ENCODE measurements around the gene MAP1S.
A peak's percentile ranks its signal among the peaks of the same experiment; 100 is the strongest.

MAP1S gene

GRCh38 chr19:17720440-17720839 lies 1.2 kb downstream of the MAP1S start:
- Histone ChIP-seq H3K27me3 (ENCODE audit: insufficient read depth, insufficient read length) (no peaks in the 10 kb centered on the region), H3K4me3 (ENCODE audit: insufficient read length, low read depth) (peak overlapping the region; percentile 76), H3K4me1 (ENCODE audit: insufficient read depth, insufficient read length) (peaks cover 12% of the 10 kb centered on the region), H3K36me3 (ENCODE audit: insufficient read depth, insufficient read length, low read length) (peaks cover 44% of the 10 kb centered on the region), H3K9me3 (ENCODE audit: insufficient read depth, low read length) (no peaks in the 10 kb centered on the region), H3K9ac (ENCODE audit: insufficient read length, low read depth) (peak overlapping the region; percentile 87)
- no peak for DNase-seq (ENCODE audit: low read depth, low spot score)
- TF ChIP-seq ZNF274 (IDR thresholded peaks at IDR 0.05; ENCODE audit: low read depth, low read length) (no peak), SUZ12 (IDR thresholded peaks at IDR 0.05; ENCODE audit: extremely low read depth, insufficient read depth, insufficient read length) (no peak), YY1 (IDR thresholded peaks at IDR 0.05; ENCODE audit: insufficient read depth, insufficient read length) (no peak)

GRCh38 chr19:17721111-17721628 lies 1.9 kb downstream of the MAP1S start:
- Histone ChIP-seq H3K9me3 (ENCODE audit: insufficient read depth, low read length) (no peaks in the 10 kb centered on the region), H3K36me3 (ENCODE audit: insufficient read depth, insufficient read length, low read length) (peaks cover 51% of the 10 kb centered on the region), H3K4me1 (ENCODE audit: insufficient read depth, insufficient read length) (peaks cover 12% of the 10 kb centered on the region), H3K27me3 (ENCODE audit: insufficient read depth, insufficient read length) (no peaks in the 10 kb centered on the region), H3K4me3 (ENCODE audit: insufficient read length, low read depth) (no peak overlapping the region), H3K9ac (ENCODE audit: insufficient read length, low read depth) (no peak overlapping the region)
- TF ChIP-seq YY1 (IDR thresholded peaks at IDR 0.05; ENCODE audit: insufficient read depth, insufficient read length), result no peak
- no peak for TF ChIP-seq SUZ12 (IDR thresholded peaks at IDR 0.05; ENCODE audit: extremely low read depth, insufficient read depth, insufficient read length)
- TF ChIP-seq ZNF274 (IDR thresholded peaks at IDR 0.05; ENCODE audit: low read depth, low read length), result no peak
- DNase-seq (ENCODE audit: low read depth, low spot score), result no peak

- H3K9ac ChIP-seq (ENCODE audit: insufficient read length, low read depth), result peak overlapping the region; percentile 50
- H3K4me1 ChIP-seq (ENCODE audit: insufficient read depth, insufficient read length), result peaks cover 12% of the 10 kb centered on the region
- DNase-seq (ENCODE audit: low read depth, low spot score), result no peak
- no peak overlapping the region for H3K4me3 ChIP-seq (ENCODE audit: insufficient read length, low read depth)
- TF ChIP-seq SUZ12 (IDR thresholded peaks at IDR 0.05; ENCODE audit: extremely low read depth, insufficient read depth, insufficient read length), result no peak
- no peak for TF ChIP-seq YY1 (IDR thresholded peaks at IDR 0.05; ENCODE audit: insufficient read depth, insufficient read length)
- TF ChIP-seq ZNF274 (IDR thresholded peaks at IDR 0.05; ENCODE audit: low read depth, low read length), result no peak
- peaks cover 57% of the 10 kb centered on the region for H3K36me3 ChIP-seq (ENCODE audit: insufficient read depth, insufficient read length, low read length)
- H3K9me3 ChIP-seq (ENCODE audit: insufficient read depth, low read length), result no peaks in the 10 kb centered on the region
- H3K27me3 ChIP-seq (ENCODE audit: insufficient read depth, insufficient read length), result no peaks in the 10 kb centered on the region
These were observed 2.5 kb downstream of the MAP1S start for GRCh38 chr19:17721821-17722220.

GRCh38 chr19:17722655-17723240 lies 3.5 kb downstream of the MAP1S start:
- TF ChIP-seq ZNF274 (IDR thresholded peaks at IDR 0.05; ENCODE audit: low read depth, low read length), result no peak
- TF ChIP-seq SUZ12 (IDR thresholded peaks at IDR 0.05; ENCODE audit: extremely low read depth, insufficient read depth, insufficient read length), result no peak
- no peak for TF ChIP-seq YY1 (IDR thresholded peaks at IDR 0.05; ENCODE audit: insufficient read depth, insufficient read length)
- Histone ChIP-seq H3K9me3 (ENCODE audit: insufficient read depth, low read length) (no peaks in the 10 kb centered on the region), H3K4me1 (ENCODE audit: insufficient read depth, insufficient read length) (peaks cover 12% of the 10 kb centered on the region), H3K36me3 (ENCODE audit: insufficient read depth, insufficient read length, low read length) (peaks cover 67% of the 10 kb centered on the region), H3K4me3 (ENCODE audit: insufficient read length, low read depth) (no peak overlapping the region), H3K27me3 (ENCODE audit: insufficient read depth, insufficient read length) (no peaks in the 10 kb centered on the region), H3K9ac (ENCODE audit: insufficient read length, low read depth) (no peak overlapping the region)
- no peak for DNase-seq (ENCODE audit: low read depth, low spot score)

- peaks cover 12% of the 10 kb centered on the region for H3K4me1 ChIP-seq (ENCODE audit: insufficient read depth, insufficient read length)
- H3K36me3 ChIP-seq (ENCODE audit: insufficient read depth, insufficient read length, low read length), result peaks cover 85% of the 10 kb centered on the region
- no peaks in the 10 kb centered on the region for H3K9me3 ChIP-seq (ENCODE audit: insufficient read depth, low read length)
- H3K9ac ChIP-seq (ENCODE audit: insufficient read length, low read depth), result no peak overlapping the region
- H3K27me3 ChIP-seq (ENCODE audit: insufficient read depth, insufficient read length), result no peaks in the 10 kb centered on the region
- no peak for DNase-seq (ENCODE audit: low read depth, low spot score)
- no peak for TF ChIP-seq YY1 (IDR thresholded peaks at IDR 0.05; ENCODE audit: insufficient read depth, insufficient read length)
- TF ChIP-seq SUZ12 (IDR thresholded peaks at IDR 0.05; ENCODE audit: extremely low read depth, insufficient read depth, insufficient read length), result no peak
- no peak for TF ChIP-seq ZNF274 (IDR thresholded peaks at IDR 0.05; ENCODE audit: low read depth, low read length)
- no peak overlapping the region for H3K4me3 ChIP-seq (ENCODE audit: insufficient read length, low read depth)
These were observed 5.4 kb downstream of the MAP1S start for GRCh38 chr19:17724655-17725054.

- no peak overlapping the region for H3K4me3 ChIP-seq (ENCODE audit: insufficient read length, low read depth)
- H3K9ac ChIP-seq (ENCODE audit: insufficient read length, low read depth), result peak overlapping the region; percentile 10
- no peak for DNase-seq (ENCODE audit: low read depth, low spot score)
- H3K9me3 ChIP-seq (ENCODE audit: insufficient read depth, low read length), result no peaks in the 10 kb centered on the region
- H3K36me3 ChIP-seq (ENCODE audit: insufficient read depth, insufficient read length, low read length), result peaks cover 94% of the 10 kb centered on the region
- TF ChIP-seq YY1 (IDR thresholded peaks at IDR 0.05; ENCODE audit: insufficient read depth, insufficient read length), result no peak
- TF ChIP-seq SUZ12 (IDR thresholded peaks at IDR 0.05; ENCODE audit: extremely low read depth, insufficient read depth, insufficient read length), result no peak
- TF ChIP-seq ZNF274 (IDR thresholded peaks at IDR 0.05; ENCODE audit: low read depth, low read length), result no peak
- H3K27me3 ChIP-seq (ENCODE audit: insufficient read depth, insufficient read length), result no peaks in the 10 kb centered on the region
- peaks cover 7% of the 10 kb centered on the region for H3K4me1 ChIP-seq (ENCODE audit: insufficient read depth, insufficient read length)
These were observed 6.3 kb downstream of the MAP1S start for GRCh38 chr19:17725422-17726078.

GRCh38 chr19:17726136-17726741 lies 7.0 kb downstream of the MAP1S start:
- no peaks in the 10 kb centered on the region for H3K9me3 ChIP-seq (ENCODE audit: insufficient read depth, low read length)
- TF ChIP-seq YY1 (IDR thresholded peaks at IDR 0.05; ENCODE audit: insufficient read depth, insufficient read length), result no peak

More at GRCh38 chr19:17726136-17726741, 7.0 kb downstream of the MAP1S start:
- Histone ChIP-seq H3K27me3 (ENCODE audit: insufficient read depth, insufficient read length) (no peaks in the 10 kb centered on the region), H3K4me3 (ENCODE audit: insufficient read length, low read depth) (no peak overlapping the region), H3K4me1 (ENCODE audit: insufficient read depth, insufficient read length) (peaks cover 4% of the 10 kb centered on the region), H3K9ac (ENCODE audit: insufficient read length, low read depth) (peak overlapping the region; percentile 10), H3K36me3 (ENCODE audit: insufficient read depth, insufficient read length, low read length) (peaks cover 92% of the 10 kb centered on the region)
- no peak for DNase-seq (ENCODE audit: low read depth, low spot score)
